SH-SY5Y (cell line): ENCODE results near the gene C19orf47.

Experiments used
- GATA2 ChIP-seq: IDR thresholded peaks from 2 replicates; pipeline ENCODE4 v1.6.1; 2011; ENCODE audit warnings: mild to moderate bottlenecking, low read depth, low read length
- GATA3 ChIP-seq: IDR thresholded peaks from 2 replicates; pipeline ENCODE4 v1.6.1; 2011; ENCODE audit warnings: low read depth, mild to moderate bottlenecking, low read length, moderate library complexity

DNA sequence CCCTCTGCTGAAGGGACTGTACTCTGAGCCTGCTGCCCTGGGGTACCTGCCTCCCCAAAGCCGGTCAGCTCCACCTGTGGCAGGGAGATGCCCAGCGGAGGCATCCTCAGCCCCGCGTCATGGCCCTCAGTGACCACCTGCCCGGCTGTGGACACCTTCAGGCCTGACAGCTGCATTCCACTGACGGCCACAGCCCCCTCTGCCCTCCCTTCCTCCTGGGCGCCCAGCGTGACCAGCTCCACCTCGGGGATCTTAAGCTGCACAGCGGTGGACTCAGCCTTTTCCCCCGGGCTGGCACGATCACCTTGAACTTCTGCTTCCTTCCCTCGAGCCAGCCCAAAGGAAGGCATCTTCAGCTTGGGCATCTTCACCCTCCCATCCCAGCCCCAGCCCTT lies 46.6 kb upstream of the C19orf47 start:
- TF ChIP-seq GATA3 (no peak), GATA2 (no peak)
